BE2C (cell line): ENCODE measurements around the gene TMED9.
A peak's percentile ranks its signal among the peaks of the same experiment; 100 is the strongest.

Source experiments
- DNase-seq: peaks from one replicate; pipeline ENCODE4 v3.0.0-alpha.2; 2020
- H3K27me3 ChIP-seq: fragments of 250-450 bp; sonication (Bioruptor Pico); 2 replicates; pipeline ENCODE4 v1.5.1; 2020; ENCODE audit warnings: mild to moderate bottlenecking
- H3K36me3 ChIP-seq: fragments of 250-450 bp; sonication (Bioruptor Pico); 2 replicates; pipeline ENCODE4 v1.5.1; 2020; ENCODE audit warnings: mild to moderate bottlenecking
- H3K4me1 ChIP-seq: fragments of 250-450 bp; sonication (Bioruptor Pico); 2 replicates; pipeline ENCODE4 v1.5.1; 2020
- H3K4me3 ChIP-seq: 2 replicates; pipeline ENCODE4 v1.5.1; 2011; ENCODE audit warnings: low read depth, low read length
- H3K9me3 ChIP-seq: fragments of 250-450 bp; sonication (Bioruptor Pico); 2 replicates; pipeline ENCODE4 v1.5.1; 2020
- TF ChIP-seq, protein P1 (sequence below): IDR thresholded peaks from 2 replicates; pipeline ENCODE4 v1.5.1; 2012; ENCODE audit warnings: mild to moderate bottlenecking, low read depth, low read length

TMED9 gene

DNA sequence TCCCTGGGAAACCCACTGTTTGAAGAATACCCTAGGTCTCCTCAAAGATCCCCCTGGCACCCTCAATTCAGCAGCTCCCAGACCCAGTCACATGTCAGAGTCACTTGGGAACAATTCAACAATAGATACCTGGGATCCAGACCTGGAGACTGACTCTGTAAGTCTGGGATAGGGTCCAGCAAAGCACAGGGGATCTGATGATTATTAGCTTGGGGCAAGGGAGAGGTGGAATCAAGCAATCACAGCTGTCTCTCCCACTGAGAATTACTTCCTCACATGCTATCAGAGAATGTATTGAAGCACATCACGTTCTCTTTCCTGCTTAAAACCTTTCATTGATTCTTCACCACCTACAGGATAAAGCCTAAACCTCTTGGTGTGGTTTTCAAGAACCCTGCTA is 43.5 kb upstream of the TMED9 start:
- peaks cover 19% of the 10 kb centered on the region for H3K4me1 ChIP-seq
- H3K36me3 ChIP-seq: peaks cover 13% of the 10 kb centered on the region
- TF ChIP-seq, protein P1, sequence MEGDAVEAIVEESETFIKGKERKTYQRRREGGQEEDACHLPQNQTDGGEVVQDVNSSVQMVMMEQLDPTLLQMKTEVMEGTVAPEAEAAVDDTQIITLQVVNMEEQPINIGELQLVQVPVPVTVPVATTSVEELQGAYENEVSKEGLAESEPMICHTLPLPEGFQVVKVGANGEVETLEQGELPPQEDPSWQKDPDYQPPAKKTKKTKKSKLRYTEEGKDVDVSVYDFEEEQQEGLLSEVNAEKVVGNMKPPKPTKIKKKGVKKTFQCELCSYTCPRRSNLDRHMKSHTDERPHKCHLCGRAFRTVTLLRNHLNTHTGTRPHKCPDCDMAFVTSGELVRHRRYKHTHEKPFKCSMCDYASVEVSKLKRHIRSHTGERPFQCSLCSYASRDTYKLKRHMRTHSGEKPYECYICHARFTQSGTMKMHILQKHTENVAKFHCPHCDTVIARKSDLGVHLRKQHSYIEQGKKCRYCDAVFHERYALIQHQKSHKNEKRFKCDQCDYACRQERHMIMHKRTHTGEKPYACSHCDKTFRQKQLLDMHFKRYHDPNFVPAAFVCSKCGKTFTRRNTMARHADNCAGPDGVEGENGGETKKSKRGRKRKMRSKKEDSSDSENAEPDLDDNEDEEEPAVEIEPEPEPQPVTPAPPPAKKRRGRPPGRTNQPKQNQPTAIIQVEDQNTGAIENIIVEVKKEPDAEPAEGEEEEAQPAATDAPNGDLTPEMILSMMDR: no peak
- no peaks in the 10 kb centered on the region for H3K27me3 ChIP-seq
- no peak for DNase-seq
- no peak overlapping the region for H3K4me3 ChIP-seq
- no peaks in the 10 kb centered on the region for H3K9me3 ChIP-seq

DNA sequence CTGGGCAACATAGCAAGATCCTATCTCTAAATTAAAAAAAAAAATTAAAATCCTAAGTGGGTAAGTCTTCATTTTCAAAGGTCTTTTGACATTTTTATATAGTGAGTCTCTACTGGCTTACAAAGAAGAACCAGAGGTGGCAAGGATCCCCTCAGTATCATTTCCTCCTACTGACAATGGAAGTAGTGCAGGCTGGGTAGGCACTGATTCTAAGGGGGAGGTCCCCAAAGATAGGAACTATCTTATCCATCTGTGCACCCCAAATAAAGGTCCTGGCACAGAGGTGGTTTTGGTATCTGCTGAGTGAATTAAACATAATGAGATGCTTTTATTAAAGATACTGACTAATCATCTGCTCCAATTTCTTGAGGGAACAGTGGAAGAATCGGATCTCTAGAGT is 41.9 kb upstream of the TMED9 start:
- Histone ChIP-seq H3K4me3 (no peak overlapping the region), H3K36me3 (peaks cover 10% of the 10 kb centered on the region), H3K9me3 (no peaks in the 10 kb centered on the region), H3K4me1 (peaks cover 8% of the 10 kb centered on the region; the same call in 1 of the 2 replicates), H3K27me3 (no peaks in the 10 kb centered on the region)
- DNase-seq: no peak
- TF ChIP-seq, protein P1: no peak

DNA sequence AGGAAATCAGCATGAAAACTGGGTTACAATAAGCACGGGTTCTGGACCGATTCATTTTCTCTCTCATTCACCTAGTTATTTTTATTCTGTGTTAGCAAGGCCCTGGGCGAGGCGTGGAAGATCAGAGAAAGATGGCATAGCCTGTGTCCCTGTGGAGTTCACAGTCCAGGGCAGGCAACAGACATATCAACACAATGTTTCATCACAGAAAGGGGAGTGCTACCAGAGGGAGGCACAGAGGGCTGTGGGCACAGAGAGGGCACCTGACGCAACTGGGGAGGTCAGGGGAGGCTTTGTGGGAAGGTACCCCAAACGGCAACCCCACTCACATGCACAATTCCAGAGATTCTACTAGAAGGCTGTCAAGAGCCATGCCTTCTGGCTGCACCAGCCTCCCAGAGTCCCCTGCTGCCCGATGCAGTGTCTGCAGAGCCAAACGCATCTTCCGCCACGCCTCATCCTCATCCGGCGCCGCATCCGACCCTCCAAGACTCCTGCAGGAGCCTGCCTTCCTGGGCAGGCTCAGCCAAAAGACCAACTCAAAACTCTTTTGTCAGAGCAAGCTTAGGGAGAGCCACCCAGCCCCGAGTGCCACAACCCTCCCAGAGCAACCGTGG is 39.1 kb upstream of the TMED9 start:
- TF ChIP-seq, protein P1: no peak
- peak; percentile 41 for DNase-seq

DNA sequence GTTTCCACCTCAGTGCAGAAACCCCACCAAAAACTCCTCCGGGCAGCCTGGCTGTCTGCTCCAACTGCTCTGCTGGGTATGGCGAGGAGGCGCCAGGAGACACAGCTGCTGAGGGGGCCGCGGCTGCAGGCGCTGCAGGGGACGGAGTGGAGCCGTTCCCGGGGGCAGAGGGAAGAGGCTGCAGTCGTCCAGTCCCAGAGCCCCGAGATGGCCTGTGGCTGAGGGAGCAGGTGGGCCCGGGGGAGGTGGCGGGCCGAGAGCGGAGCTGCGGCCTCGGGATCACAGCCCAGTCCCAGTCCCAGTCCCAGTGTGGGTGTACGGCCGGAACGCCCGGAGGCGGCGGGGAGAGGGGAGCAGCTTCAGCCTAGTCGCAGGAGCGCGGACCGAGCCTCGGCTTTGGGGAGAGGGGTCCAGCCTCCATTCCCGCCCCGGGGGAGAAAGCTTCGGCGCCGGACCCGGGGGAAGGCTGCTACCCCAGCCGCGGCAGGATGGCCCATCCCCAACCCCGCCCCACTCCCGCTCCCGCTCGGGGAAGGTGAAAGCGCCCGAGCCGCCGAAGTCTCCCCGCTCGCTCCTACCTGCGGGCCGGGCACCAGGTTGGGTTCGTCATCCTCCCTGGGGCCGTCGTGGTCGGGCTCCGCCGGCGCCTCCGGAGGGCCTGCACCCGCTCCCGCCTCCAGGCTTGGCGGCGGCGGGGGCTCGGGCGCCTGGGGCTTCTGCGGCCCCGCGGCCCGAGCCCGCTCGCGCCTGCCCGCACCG is 38.2 kb upstream of the TMED9 start:
- Histone ChIP-seq H3K27me3 (no peaks in the 10 kb centered on the region), H3K9me3 (no peaks in the 10 kb centered on the region), H3K4me3 (peak overlapping the region; percentile 85), H3K36me3 (peaks cover 4% of the 10 kb centered on the region), H3K4me1 (no peaks in the 10 kb centered on the region)
- DNase-seq: peak; percentile 42
- TF ChIP-seq, protein P1: no peak

More for the DNA sequence above, 39.1 kb upstream of the TMED9 start:
- Histone ChIP-seq H3K4me3 (peak overlapping the region; percentile 85), H3K27me3 (no peaks in the 10 kb centered on the region), H3K4me1 (no peaks in the 10 kb centered on the region), H3K9me3 (no peaks in the 10 kb centered on the region), H3K36me3 (peaks cover 4% of the 10 kb centered on the region)

DNA sequence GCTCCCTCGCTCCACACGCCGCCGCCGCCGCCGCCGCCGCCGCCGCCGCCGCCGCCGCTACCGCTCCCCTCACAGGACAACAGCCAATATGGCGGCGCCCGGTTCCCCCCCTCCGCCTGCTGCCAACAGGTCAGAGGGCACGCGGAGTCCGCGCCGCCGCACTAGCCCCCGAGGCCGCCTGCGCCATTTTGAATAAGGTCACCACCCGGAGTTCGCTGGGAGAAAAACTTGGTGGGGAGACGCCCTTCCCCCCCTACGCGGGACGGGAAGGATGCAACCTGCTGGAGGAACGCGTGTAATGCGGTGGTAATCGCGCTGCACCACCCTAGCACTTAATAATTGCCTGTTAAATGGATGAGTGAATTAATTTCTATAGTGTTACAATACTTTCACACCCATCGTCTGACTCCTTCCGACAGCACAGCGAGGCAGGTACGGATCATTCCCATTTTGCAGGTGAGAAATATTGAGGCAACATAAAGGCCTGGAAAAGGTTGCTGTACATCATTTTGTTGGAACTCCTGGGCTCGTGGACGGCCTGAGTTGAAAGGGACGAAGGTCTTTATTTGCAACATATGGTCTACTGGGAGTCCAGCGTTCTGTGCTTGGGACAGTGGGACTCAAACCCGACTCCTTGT is 37.4 kb upstream of the TMED9 start, which contains the start of gene FAM193B:
FAM193B (minus strand) TSS at position 90 of the 638 bp plus-strand sequence. CDS start 105 bp downstream, outside the sequence.
- H3K4me1 ChIP-seq: no peaks in the 10 kb centered on the region
- no peaks in the 10 kb centered on the region for H3K27me3 ChIP-seq
- peak within 1 kb of the TSS; percentile 85 for H3K4me3 ChIP-seq
- DNase-seq: peak; percentile 97
- TF ChIP-seq, protein P1: peak; percentile 42
- no peaks in the 10 kb centered on the region for H3K9me3 ChIP-seq
- H3K36me3 ChIP-seq: peaks cover 4% of the 10 kb centered on the region
